Measurements from ENCODE around the gene FLRT2. TPM values are rescaled to one million over a fixed set of nuclear protein-coding genes. Genes with fewer than 3 reads are reported as not detected.

The FLRT2 gene
- total and polyA plus RNA-seq, 7 donors, result 0.60 to 13.0 (median 3.0) TPM

DNA sequence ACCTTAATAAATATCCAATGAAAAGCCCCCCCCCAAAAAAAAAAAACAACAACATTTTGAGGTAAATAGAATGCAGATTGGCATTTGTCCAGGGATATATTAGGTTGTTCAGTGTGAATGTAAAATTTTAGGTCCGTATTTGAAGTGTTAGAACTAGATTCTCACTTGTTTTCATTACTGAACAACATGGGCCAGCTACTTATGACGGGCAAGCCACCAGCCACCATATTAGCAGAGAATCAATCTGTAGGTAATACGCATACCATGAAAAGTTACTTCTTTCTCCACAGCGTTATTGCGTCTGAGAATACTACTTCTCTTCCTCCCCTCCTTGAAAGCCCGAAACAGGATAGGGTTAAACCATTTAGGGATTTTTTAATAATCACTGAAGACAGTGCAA lies 5.4 kb downstream of the FLRT2 start:
- H3K9me3 ChIP-seq, result no peaks in the 10 kb centered on the region
- intact Hi-C loops (cut with DNase I), result no loop called here
- H3K27ac ChIP-seq, result peak overlapping the region in 3 of 4 donors; percentile 67 to 73 (median 69)

DNA sequence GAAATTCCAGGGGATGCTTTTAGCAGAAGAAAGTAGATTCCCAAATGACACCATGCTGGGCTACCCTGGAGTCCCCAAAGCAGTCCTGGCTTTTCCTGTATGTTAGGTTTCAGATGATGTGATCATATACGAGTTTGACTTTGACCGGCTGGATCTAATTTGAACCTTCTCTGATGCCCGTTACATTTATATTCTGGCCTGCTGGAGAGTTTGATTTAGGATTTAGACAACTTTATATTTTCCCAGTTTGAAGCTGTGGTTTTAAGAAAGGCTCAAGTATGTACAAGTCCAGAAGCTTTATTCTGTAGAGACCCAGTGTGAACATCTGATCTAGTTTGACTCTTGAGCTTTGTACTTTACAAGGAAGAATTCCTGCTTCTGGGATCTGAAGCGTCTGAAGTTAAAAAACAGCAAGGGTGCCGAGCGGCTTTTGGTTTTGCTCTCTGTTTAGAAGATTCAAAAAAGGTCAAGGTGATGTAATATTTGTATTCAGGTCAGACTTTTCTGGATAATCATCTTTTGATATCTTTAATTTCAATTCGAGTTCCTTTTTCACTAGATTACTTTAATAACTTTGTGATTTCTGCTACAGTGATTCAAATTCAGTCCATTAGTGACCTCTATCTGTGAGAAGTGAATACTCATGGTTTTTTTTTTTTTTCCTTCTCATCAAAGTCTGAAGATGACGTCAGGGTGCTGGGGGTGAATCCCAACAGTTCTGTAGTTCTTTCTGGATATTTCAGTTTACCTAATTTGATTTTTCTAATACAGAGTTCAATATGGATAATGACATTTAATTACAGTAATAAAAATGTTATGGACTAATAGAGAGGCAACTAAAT lies 6.3 kb downstream of the FLRT2 start:
- H3K4me1 ChIP-seq, result peaks cover 0 to 38% (median 23%) of the 10 kb centered on the region in 4 donors
- TF ChIP-seq POLR2A (IDR thresholded peaks at IDR 0.05), result no peak
- TF ChIP-seq POLR2AphosphoS5 (IDR thresholded peaks at IDR 0.05), result no peak
- TF ChIP-seq, protein P1, sequence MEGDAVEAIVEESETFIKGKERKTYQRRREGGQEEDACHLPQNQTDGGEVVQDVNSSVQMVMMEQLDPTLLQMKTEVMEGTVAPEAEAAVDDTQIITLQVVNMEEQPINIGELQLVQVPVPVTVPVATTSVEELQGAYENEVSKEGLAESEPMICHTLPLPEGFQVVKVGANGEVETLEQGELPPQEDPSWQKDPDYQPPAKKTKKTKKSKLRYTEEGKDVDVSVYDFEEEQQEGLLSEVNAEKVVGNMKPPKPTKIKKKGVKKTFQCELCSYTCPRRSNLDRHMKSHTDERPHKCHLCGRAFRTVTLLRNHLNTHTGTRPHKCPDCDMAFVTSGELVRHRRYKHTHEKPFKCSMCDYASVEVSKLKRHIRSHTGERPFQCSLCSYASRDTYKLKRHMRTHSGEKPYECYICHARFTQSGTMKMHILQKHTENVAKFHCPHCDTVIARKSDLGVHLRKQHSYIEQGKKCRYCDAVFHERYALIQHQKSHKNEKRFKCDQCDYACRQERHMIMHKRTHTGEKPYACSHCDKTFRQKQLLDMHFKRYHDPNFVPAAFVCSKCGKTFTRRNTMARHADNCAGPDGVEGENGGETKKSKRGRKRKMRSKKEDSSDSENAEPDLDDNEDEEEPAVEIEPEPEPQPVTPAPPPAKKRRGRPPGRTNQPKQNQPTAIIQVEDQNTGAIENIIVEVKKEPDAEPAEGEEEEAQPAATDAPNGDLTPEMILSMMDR (IDR thresholded peaks at IDR 0.05), result peak in 2 of 4 experiments; percentile 19 to 26
- TF ChIP-seq EP300 (IDR thresholded peaks at IDR 0.05), result no peak
- WGBS, 2 donors, result 37 to 46% methylated on average over 8 of the region's 8 CpGs
- DNase-seq, result no peak
- no peaks in the 10 kb centered on the region for H3K9me3 ChIP-seq
- peaks cover 0 to 43% (median 10%) of the 10 kb centered on the region in 3 donors for H3K27me3 ChIP-seq
- H3K27ac ChIP-seq, result peak overlapping the region; percentile 15 to 69 (median 29)
- intact Hi-C loops (cut with DNase I), result no loop called here
- no peaks in the 10 kb centered on the region for H3K36me3 ChIP-seq
- H3K4me3 ChIP-seq, result peak overlapping the region; percentile 8 to 22 (median 11)

More for the DNA sequence above, 5.4 kb downstream of the FLRT2 start:
- TF ChIP-seq EP300 (IDR thresholded peaks at IDR 0.05), result no peak
- no peak for TF ChIP-seq POLR2A (IDR thresholded peaks at IDR 0.05)
- TF ChIP-seq POLR2AphosphoS5 (IDR thresholded peaks at IDR 0.05), result no peak
- TF ChIP-seq, protein P1 (IDR thresholded peaks at IDR 0.05), result no peak
- Histone ChIP-seq H3K4me1 (peaks cover 0 to 47% (median 28%) of the 10 kb centered on the region in 4 donors), H3K36me3 (no peaks in the 10 kb centered on the region), H3K27me3 (peaks cover 0 to 51% (median 10%) of the 10 kb centered on the region in 3 donors), H3K4me3 (peak overlapping the region; percentile 56 to 68 (median 64))
- 67 to 72% methylated on average over 6 of the region's 6 CpGs for WGBS, 2 donors
- no peak for DNase-seq

DNA sequence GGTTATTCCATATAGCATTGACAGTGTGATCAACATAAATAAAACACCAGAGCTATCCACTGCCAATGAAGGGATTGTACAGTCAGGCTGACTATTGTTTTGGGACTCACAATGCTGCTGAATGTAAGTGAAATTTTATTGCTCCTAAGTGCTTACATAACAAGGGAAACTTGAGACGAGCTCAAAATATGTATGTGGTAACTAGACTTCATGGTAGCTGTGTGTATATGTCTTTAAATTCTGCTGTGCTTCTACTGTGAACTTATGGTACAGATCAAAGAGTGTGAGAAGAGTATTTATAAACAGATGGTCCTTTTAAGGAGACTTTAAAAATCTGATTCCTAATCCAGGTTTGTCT lies 6.9 kb downstream of the FLRT2 start:
- peak overlapping the region in 1 of 4 donors; percentile 22 for H3K4me3 ChIP-seq
- DNase-seq, result no peak
- no peaks in the 10 kb centered on the region for H3K36me3 ChIP-seq
- H3K27ac ChIP-seq, result peak overlapping the region in 3 of 4 donors; percentile 15 to 69 (median 30)
- peaks cover 0 to 32% (median 20%) of the 10 kb centered on the region in 4 donors for H3K4me1 ChIP-seq
- no peaks in the 10 kb centered on the region for H3K9me3 ChIP-seq
- TF ChIP-seq, protein P1 (IDR thresholded peaks at IDR 0.05), result no peak
- intact Hi-C loops (cut with DNase I), result no loop called here
- 12 to 37% methylated on average over 1 of the region's 1 CpG for WGBS, 2 donors
- H3K27me3 ChIP-seq, result peaks cover 0 to 37% (median 10%) of the 10 kb centered on the region in 3 donors

DNA sequence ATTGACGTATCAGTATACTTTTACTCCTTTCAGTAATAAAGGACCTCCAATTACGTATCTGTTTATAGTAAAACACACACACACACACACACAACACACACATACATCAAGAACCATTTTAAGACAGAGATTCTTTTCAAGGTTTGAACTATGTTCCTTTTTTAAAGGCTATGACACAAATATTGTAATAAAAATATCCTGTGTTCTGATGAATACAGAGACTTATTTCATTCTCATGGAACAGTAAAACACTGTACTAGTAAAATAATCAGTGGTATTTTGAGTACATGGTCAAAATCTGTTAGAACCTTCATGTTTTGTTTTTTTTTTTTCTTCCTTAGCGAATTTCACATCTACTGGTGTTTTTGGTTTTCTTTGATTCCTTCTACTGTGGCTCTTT lies 7.6 kb downstream of the FLRT2 start:
- H3K36me3 ChIP-seq, result no peaks in the 10 kb centered on the region
- H3K9me3 ChIP-seq, result no peaks in the 10 kb centered on the region
- peaks cover 0 to 25% (median 16%) of the 10 kb centered on the region in 4 donors for H3K4me1 ChIP-seq
- WGBS, 2 donors, result 67 to 75% methylated on average over 3 of the region's 3 CpGs
- peaks cover 0 to 29% (median 10%) of the 10 kb centered on the region in 3 donors for H3K27me3 ChIP-seq
- no peak for DNase-seq
- H3K27ac ChIP-seq, result peak overlapping the region in 1 of 4 donors; percentile 69
- no peak overlapping the region for H3K4me3 ChIP-seq
- TF ChIP-seq, protein P1 (IDR thresholded peaks at IDR 0.05), result no peak
- TF ChIP-seq EP300 (IDR thresholded peaks at IDR 0.05) (no peak), POLR2AphosphoS5 (IDR thresholded peaks at IDR 0.05) (no peak), POLR2A (IDR thresholded peaks at IDR 0.05) (no peak)
- intact Hi-C loops (cut with DNase I), result no loop called here
